SH-SY5Y (cell line): ENCODE data around the gene DCLK3.

ENCODE experiments used
- GATA2 ChIP-seq: IDR thresholded peaks from 2 replicates; pipeline ENCODE4 v1.6.1; 2011; ENCODE audit warnings: mild to moderate bottlenecking, low read depth, low read length
- GATA3 ChIP-seq: IDR thresholded peaks from 2 replicates; pipeline ENCODE4 v1.6.1; 2011; ENCODE audit warnings: low read depth, mild to moderate bottlenecking, low read length, moderate library complexity

DNA sequence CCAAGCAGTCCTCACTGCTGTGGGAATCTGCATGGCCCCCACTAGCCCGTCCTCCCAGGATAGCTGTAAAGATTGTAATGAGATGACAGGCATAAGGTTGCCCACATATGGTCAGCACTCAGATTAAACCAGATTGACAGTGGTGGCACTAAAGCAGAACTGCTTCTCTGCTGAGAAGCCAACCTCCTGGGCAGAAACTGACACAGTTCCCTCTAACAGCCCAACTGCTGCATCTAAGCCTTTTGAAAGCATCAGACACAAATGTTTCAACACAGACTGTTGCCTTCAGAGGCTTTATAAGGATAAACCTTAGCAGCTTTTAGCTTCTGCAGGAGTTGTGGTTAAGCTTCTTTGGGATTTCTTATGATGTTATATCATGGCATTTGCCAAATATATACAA lies 13.0 kb downstream of the DCLK3 start:
- no peak for TF ChIP-seq GATA2
- no peak for TF ChIP-seq GATA3
